HCT116 (cell line): Measurements from ENCODE around the gene DTWD2. TPM values are rescaled to one million over a fixed set of nuclear protein-coding genes. Genes with fewer than 3 reads are reported as not detected.

Experiments used
- ATAC-seq: fragments of 200-7000 bp; cut with Tn5 transposase; 2 replicates; pipeline ENCODE4 v1.9.1; 2020; ENCODE audit warnings: mild to moderate bottlenecking, moderate library complexity
- BruUV-seq: library from RNA; stranded (reverse); fragments of 400-500 nt; replicated peaks from 2 replicates; lab custom pipeline; 2021; lab: Mats Ljungman, UMichigan
- CTCF ChIA-PET: fragments of 300-600 bp; sonication (Branson Sonifier 250); formaldehyde crosslinking; loops from one replicate; lab custom pipeline; 2021; ENCODE audit warnings: antibody characterized with exemption; lab: Charles Lee
- POLR2A ChIA-PET: fragments of 300-600, 350-600 bp; sonication (Branson Sonifier 250); formaldehyde crosslinking; loops from one replicate; lab custom pipeline; 2021; ENCODE audit warnings: antibody characterized with exemption; lab: Charles Lee
- RAD21 ChIA-PET, 2 experiments: fragments of 300-600 bp; sonication (Branson Sonifier 250); formaldehyde crosslinking; loops; one replicate each; lab custom pipeline; 2023; ENCODE audit warnings: low total read pairs in 2 of 2; ENCODE audit not compliant: uncharacterized antibody in 2 of 2, unreplicated experiment in 2 of 2, low non-redundant PET in 1 of 2; lab: Charles Lee
- DNase-seq: peaks from one replicate; pipeline ENCODE4 v3.0.0-alpha.2; 2010; ENCODE audit warnings: low read depth, low spot score
- H2AFZ ChIP-seq: fragments of 200-600 bp; shearing (Covaris generic), sonication (generic); 2 replicates; pipeline ENCODE4 v1.6.1; 2017; ENCODE audit warnings: low read depth, mixed run types, mixed read lengths, antibody characterized with exemption, low read length; ENCODE audit not compliant: poor library complexity, severe bottlenecking
- H3K27ac ChIP-seq: 2 replicates; pipeline ENCODE4 v1.5.1; 2012; ENCODE audit warnings: low read depth, low read length
- H3K27me3 ChIP-seq: fragments of 200-600 bp; sonication (generic); 2 replicates; pipeline ENCODE4 v1.6.1; 2016; ENCODE audit warnings: mixed run types, low read length, mixed read lengths; ENCODE audit not compliant: insufficient read depth
- H3K36me3 ChIP-seq, 2 experiments: fragments of 200-500 bp in 1 of 2; fragments of 200-600 bp in 1 of 2; sonication (Bioruptor generic) in 1 of 2; sonication (generic) in 1 of 2; 2 replicates each; pipeline versions ENCODE4 v1.5.1 to v1.6.1; 2014 to 2016; ENCODE audit warnings: low read length in 2 of 2, inconsistent platforms in 1 of 2, mixed read lengths in 1 of 2, mixed run types in 1 of 2; ENCODE audit not compliant: insufficient read depth in 2 of 2, control insufficient read depth in 1 of 2
- H3K4me1 ChIP-seq, 2 experiments: fragments of 200-600 bp in 1 of 2; sonication (generic) in 1 of 2; 2 replicates each; pipeline versions ENCODE4 v1.5.1 to v1.6.1; 2012 to 2017; ENCODE audit warnings: low read length in 2 of 2, inconsistent platforms in 1 of 2, mild to moderate bottlenecking in 1 of 2, mixed read lengths in 1 of 2, mixed run types in 1 of 2, moderate library complexity in 1 of 2; ENCODE audit not compliant: insufficient read depth in 2 of 2, control insufficient read depth in 1 of 2
- H3K4me2 ChIP-seq: fragments of 200-600 bp; sonication (generic); 2 replicates; pipeline ENCODE4 v1.6.1; 2017; ENCODE audit warnings: mixed run types, low read length, mixed read lengths
- H3K4me3 ChIP-seq, 2 experiments: fragments of 200-600 bp in 1 of 2; sonication (generic) in 1 of 2; replicated peaks in 1 of 2; 2 replicates each; pipeline ENCODE4 v1.5.1; 2011 to 2016; ENCODE audit warnings: low read length in 2 of 2, control low read depth in 1 of 2, low read depth in 1 of 2, mild to moderate bottlenecking in 1 of 2, mixed read lengths in 1 of 2, mixed run types in 1 of 2
- H3K79me2 ChIP-seq: fragments of 200-600 bp; sonication (generic); 2 replicates; pipeline ENCODE4 v1.6.1; 2017; ENCODE audit warnings: mild to moderate bottlenecking, mixed run types, low read length, moderate library complexity, mixed read lengths; ENCODE audit not compliant: insufficient read depth
- H3K9ac ChIP-seq: fragments of 200-600 bp; sonication (generic); 2 replicates; pipeline ENCODE4 v1.6.1; 2016; ENCODE audit warnings: low read length, mixed read lengths
- H3K9me2 ChIP-seq: fragments of 200-600 bp; sonication (generic), shearing (Covaris generic); 2 replicates; pipeline ENCODE4 v1.6.1; 2017; ENCODE audit warnings: mixed run types, mild to moderate bottlenecking, moderate library complexity; ENCODE audit not compliant: insufficient read depth
- H3K9me3 ChIP-seq, 2 experiments: fragments of 200-500 bp in 1 of 2; fragments of 200-600 bp in 1 of 2; sonication (Bioruptor generic) in 1 of 2; sonication (generic) in 1 of 2; 2 replicates each; pipeline ENCODE4 v1.6.1; 2014 to 2017; ENCODE audit warnings: low read length in 2 of 2, mixed read lengths in 2 of 2, inconsistent platforms in 1 of 2, low read depth in 1 of 2, mild to moderate bottlenecking in 1 of 2, mixed run types in 1 of 2, moderate library complexity in 1 of 2; ENCODE audit not compliant: control insufficient read depth in 1 of 2, insufficient read depth in 1 of 2
- H4K20me1 ChIP-seq: fragments of 200-600 bp; sonication (generic), shearing (Covaris generic); 2 replicates; pipeline ENCODE4 v1.6.1; 2017; ENCODE audit warnings: mixed run types, mild to moderate bottlenecking, moderate library complexity; ENCODE audit not compliant: insufficient read depth
- CBX3 ChIP-seq: IDR thresholded peaks from 2 replicates; pipeline ENCODE4 v1.6.1; 2012; ENCODE audit warnings: low read depth
- CEBPB ChIP-seq: IDR thresholded peaks from 2 replicates; pipeline ENCODE4 v1.6.1; 2012; ENCODE audit warnings: low read depth
- ELF1 ChIP-seq: IDR thresholded peaks from 2 replicates; pipeline ENCODE4 v1.6.1; 2012; ENCODE audit warnings: low read depth, borderline replicate concordance
- FOSL1 ChIP-seq: IDR thresholded peaks from 2 replicates; pipeline ENCODE4 v1.6.1; 2012; ENCODE audit warnings: low read depth
- MAX ChIP-seq: IDR thresholded peaks from 2 replicates; pipeline ENCODE4 v1.6.1; 2012
- REST ChIP-seq: IDR thresholded peaks from 2 replicates; pipeline ENCODE4 v1.6.1; 2012; ENCODE audit warnings: low read depth
- SIN3A ChIP-seq: IDR thresholded peaks from 2 replicates; pipeline ENCODE4 v1.6.1; 2012; ENCODE audit warnings: low read depth
- SP1 ChIP-seq: IDR thresholded peaks from 2 replicates; pipeline ENCODE4 v1.6.1; 2012; ENCODE audit warnings: low read depth
- SRF ChIP-seq: IDR thresholded peaks from 2 replicates; pipeline ENCODE4 v1.6.1; 2012; ENCODE audit warnings: low read depth
- TCF7L2 ChIP-seq: IDR thresholded peaks from 2 replicates; pipeline ENCODE4 v1.7.0; 2011; ENCODE audit warnings: borderline replicate concordance, inconsistent platforms; ENCODE audit not compliant: insufficient read depth, insufficient read length; ENCODE audit errors: extremely low read depth
- YY1 ChIP-seq: IDR thresholded peaks from 2 replicates; pipeline ENCODE4 v1.6.1; 2011; ENCODE audit warnings: low read length, low read depth, moderate library complexity, mild to moderate bottlenecking; ENCODE audit not compliant: insufficient replicate concordance; ENCODE audit errors: extremely low read depth
- ZNF274 ChIP-seq: fragments of 200-500 bp; sonication (Bioruptor generic); IDR thresholded peaks from 2 replicates; pipeline ENCODE4 v1.6.1; 2014; ENCODE audit warnings: mild to moderate bottlenecking, low read depth, low read length, inconsistent platforms
- intact Hi-C: fragments of 100-400 bp; cut with micrococcal nuclease; formaldehyde crosslinking; loops from 2 replicates; pipeline ENCODE4 v1.10.0; 2022
- total RNA-seq: library from RNA; stranded (reverse); gene quantifications from one replicate; pipeline ENCODE4 v1.2.1, GENCODE V29; 2021; ENCODE audit not compliant: unreplicated experiment

Gene DTWD2
- total RNA-seq, 1 experiment from 2014 or later = 5.2 TPM

GRCh38 chr5:118862596-118862995, 125.8 kb downstream of the DTWD2 start:
- ChIA-PET POLR2A (no interaction called here), RAD21 (no interaction called here), CTCF (no interaction called here)
- Histone ChIP-seq H2AFZ (no peak overlapping the region), H3K9ac (no peak overlapping the region), H3K4me3 (no peak overlapping the region), H4K20me1 (no peaks in the 10 kb centered on the region), H3K9me2 (no peaks in the 10 kb centered on the region), H3K36me3 (no peaks in the 10 kb centered on the region), H3K27ac (no peak overlapping the region), H3K4me1 (no peaks in the 10 kb centered on the region), H3K27me3 (no peaks in the 10 kb centered on the region), H3K9me3 (no peaks in the 10 kb centered on the region), H3K4me2 (no peak overlapping the region), H3K79me2 (no peaks in the 10 kb centered on the region)
- intact Hi-C loops = no loop called here
- no peak for DNase-seq
- no peak for ATAC-seq
- TF ChIP-seq SP1 (no peak), CEBPB (no peak), TCF7L2 (no peak), CBX3 (no peak), MAX (no peak), FOSL1 (no peak), SRF (no peak), ELF1 (no peak), SIN3A (no peak), ZNF274 (no peak), REST (no peak), YY1 (no peak)
- BruUV-seq = no TSS peak
